ENCODE data around the gene UGDH. TPM values are rescaled to one million over a fixed set of nuclear protein-coding genes. Genes with fewer than 3 reads are reported as not detected.
A peak's percentile ranks its signal among the peaks of the same experiment; 100 is the strongest.

The UGDH gene
- total RNA-seq, result 10 to 100 TPM; 18.0 to 33.1 (median 22.6) TPM
- 5.1 TPM for polyA plus RNA-seq
- long read RNA-seq, donor 1, transcript UGDH-201 (12 exons, 3,216 nt), result major isoform, 48 of 64 reads
- long read RNA-seq, donor 1, partial matches to known transcripts, result 7 of 64 reads
- long read RNA-seq, donor 1, other reads (novel, unspliced or antisense), result 6 of 64 reads
- long read RNA-seq, donor 2, transcript UGDH-201 (12 exons, 3,216 nt), result major isoform, 22 of 27 reads
- long read RNA-seq, donor 2, partial matches to known transcripts, result 0 of 27 reads
- long read RNA-seq, donor 2, other reads (novel, unspliced or antisense), result 4 of 27 reads
- long read RNA-seq, donor 3, transcript UGDH-201 (12 exons, 3,216 nt), result major isoform, 183 of 222 reads
- long read RNA-seq, donor 3, partial matches to known transcripts, result 11 of 222 reads
- long read RNA-seq, donor 3, other reads (novel, unspliced or antisense), result 28 of 222 reads
- long read RNA-seq, donor 4, transcript UGDH-201 (12 exons, 3,216 nt), result major isoform, 24 of 25 reads
- long read RNA-seq, donor 4, partial matches to known transcripts, result 0 of 25 reads
- long read RNA-seq, donor 4, other reads (novel, unspliced or antisense), result 1 of 25 reads

DNA sequence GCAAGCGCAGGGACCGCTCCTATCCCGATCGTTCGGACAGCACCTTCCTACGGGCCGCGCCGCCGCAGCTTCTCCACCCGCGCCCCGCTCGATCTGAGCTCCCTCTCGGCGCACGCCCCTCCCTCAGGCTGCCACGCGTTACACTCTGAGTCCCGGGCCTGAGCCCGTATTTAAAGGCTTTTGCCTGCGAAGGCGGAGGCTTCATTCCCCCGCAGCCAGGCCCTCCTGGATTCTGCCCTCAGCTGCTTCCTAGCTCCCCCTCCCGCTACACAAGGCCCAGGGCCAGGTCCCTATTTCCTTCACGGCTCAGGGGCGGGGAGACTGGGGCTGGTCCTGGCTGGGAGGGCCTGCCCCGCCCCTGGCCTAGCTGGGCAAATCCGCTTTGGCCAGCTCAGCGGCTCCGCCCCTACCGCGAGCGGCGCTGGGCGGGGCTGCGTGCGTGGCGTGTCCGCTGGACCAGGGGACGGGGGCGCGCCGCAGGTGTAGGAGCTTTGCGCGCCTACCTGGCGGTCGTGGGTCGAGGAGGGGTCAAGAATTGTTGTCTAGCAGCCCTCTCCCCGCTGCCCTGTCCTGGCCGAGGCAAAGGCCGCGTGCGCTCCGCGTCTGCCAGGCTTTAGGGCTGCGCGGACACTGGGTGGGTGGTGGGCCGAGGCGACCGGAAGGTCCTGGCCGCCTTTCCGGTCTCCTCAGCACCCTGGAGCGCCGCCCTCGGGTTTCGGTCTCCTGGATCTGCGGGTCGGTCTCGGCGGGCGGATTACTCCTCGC, at the start of gene UGDH:
TSS of gene UGDH (minus strand) at position 144 of the 765 bp plus-strand sequence. CDS start 5,927 bp downstream, outside the sequence.
- intact Hi-C loops (cut with DNase I), result loop anchor here in 3 of 4 donors (5.0 to 10.0 kb wide), 4 partner anchors 107 to 447 kb away; partner anchors contain the start of genes SMIM14 (in 2 of the 3) and PDS5A (in 1 of the 3)
- ATAC-seq, result peak; percentile 99
- under 1% methylated on average over 73 of the region's 73 CpGs for WGBS

DNA sequence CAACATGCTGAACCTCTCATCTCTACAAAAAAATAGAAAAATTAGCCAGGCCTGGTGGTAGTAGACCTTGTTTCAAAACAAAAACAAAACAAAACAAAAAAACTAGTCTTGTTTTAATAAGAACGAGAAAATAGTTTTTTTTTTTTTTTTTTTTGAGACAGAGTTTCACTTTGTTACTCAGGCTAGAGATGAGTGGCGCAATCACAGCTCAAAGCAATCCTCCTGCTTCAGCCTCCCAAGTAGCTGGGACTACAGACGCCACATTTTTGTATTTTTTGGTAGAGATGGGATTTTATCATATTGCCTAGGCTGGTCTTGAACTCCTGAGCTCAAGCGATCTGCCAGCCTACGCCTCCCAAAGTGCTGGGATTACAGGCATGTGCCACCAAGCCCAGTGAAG, 47.7 kb upstream of the UGDH start:
- Histone ChIP-seq H3K27me3 (ENCODE audit: control insufficient read depth, insufficient read depth) (no peaks in the 10 kb centered on the region), H3K4me1 (ENCODE audit: control insufficient read depth, insufficient read depth, low read length) (peaks cover 2% of the 10 kb centered on the region), H3K27ac (ENCODE audit: low read length) (no peak overlapping the region), H3K4me3 (ENCODE audit: low read length) (no peak overlapping the region), H3K9me3 (ENCODE audit: control insufficient read depth, low read length) (no peaks in the 10 kb centered on the region)
- no peak for ATAC-seq
- intact Hi-C loops (cut with DNase I), result no loop called here
- 97% methylated on average over 5 of the region's 5 CpGs for WGBS
- DNase-seq, result no peak

More for the DNA sequence above, at the start of gene UGDH:
- H3K4me3 ChIP-seq (ENCODE audit: low read length), result peak within 1 kb of the TSS; percentile 48
- peak within 1 kb of the TSS; percentile 86 for H3K27ac ChIP-seq (ENCODE audit: low read length)
- no peaks in the 10 kb centered on the region for H3K27me3 ChIP-seq (ENCODE audit: control insufficient read depth, insufficient read depth)
- peak; percentile 98 to 99 (median 99) for DNase-seq
- H3K4me1 ChIP-seq (ENCODE audit: control insufficient read depth, insufficient read depth, low read length), result no peaks in the 10 kb centered on the region
- no peaks in the 10 kb centered on the region for H3K9me3 ChIP-seq (ENCODE audit: control insufficient read depth, low read length)

DNA sequence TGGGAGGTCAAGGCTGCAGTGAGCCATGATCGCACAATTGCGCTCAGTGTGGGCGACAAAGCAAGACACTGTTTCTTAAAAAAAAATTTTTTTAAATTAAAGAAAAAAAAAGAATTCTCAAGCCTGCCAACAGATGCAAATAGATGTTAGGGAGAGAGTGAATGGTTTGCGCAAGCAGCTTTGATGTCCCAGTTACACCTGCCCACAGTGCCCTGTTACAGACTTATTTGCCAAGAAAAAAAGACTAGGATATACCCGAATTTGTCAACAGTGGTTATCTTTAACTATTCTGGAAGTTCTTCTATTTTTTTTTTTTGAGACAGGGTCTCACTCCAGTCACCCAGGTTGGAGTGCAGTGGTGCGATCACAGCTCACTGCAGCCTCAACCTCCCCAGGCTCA, 44.3 kb upstream of the UGDH start:
- DNase-seq (no peak), ATAC-seq (no peak)
- Histone ChIP-seq H3K4me3 (ENCODE audit: low read length) (no peak overlapping the region), H3K4me1 (ENCODE audit: control insufficient read depth, insufficient read depth, low read length) (peaks cover 2% of the 10 kb centered on the region), H3K27ac (ENCODE audit: low read length) (no peak overlapping the region), H3K27me3 (ENCODE audit: control insufficient read depth, insufficient read depth) (no peaks in the 10 kb centered on the region), H3K9me3 (ENCODE audit: control insufficient read depth, low read length) (no peaks in the 10 kb centered on the region)
- intact Hi-C loops (cut with DNase I), result no loop called here
- 95% methylated on average over 6 of the region's 6 CpGs for WGBS

DNA sequence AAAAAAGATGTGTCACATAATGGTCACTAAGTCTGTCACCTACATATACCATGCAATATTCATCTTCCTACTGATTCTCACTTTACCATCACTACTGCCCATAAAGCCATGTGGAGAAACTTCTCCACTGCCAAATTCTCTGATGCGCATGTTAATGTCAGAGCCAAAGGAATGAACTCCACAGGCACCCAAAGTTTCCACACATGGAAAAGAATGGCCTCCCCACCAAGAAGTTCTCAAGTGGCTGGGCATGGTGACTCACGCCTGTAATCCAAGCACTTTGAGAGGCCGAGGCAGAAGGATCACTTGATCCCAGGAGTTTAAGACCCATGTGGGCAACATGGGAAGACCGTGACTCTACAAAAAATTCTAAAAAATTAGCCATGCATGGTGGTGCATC, 43.8 kb upstream of the UGDH start:
- Histone ChIP-seq H3K4me3 (ENCODE audit: low read length) (no peak overlapping the region), H3K27ac (ENCODE audit: low read length) (no peak overlapping the region), H3K27me3 (ENCODE audit: control insufficient read depth, insufficient read depth) (no peaks in the 10 kb centered on the region), H3K9me3 (ENCODE audit: control insufficient read depth, low read length) (no peaks in the 10 kb centered on the region), H3K4me1 (ENCODE audit: control insufficient read depth, insufficient read depth, low read length) (no peaks in the 10 kb centered on the region)
- no peak for DNase-seq
- WGBS, result 96% methylated on average over 4 of the region's 4 CpGs
- intact Hi-C loops (cut with DNase I), result no loop called here
- ATAC-seq, result no peak

DNA sequence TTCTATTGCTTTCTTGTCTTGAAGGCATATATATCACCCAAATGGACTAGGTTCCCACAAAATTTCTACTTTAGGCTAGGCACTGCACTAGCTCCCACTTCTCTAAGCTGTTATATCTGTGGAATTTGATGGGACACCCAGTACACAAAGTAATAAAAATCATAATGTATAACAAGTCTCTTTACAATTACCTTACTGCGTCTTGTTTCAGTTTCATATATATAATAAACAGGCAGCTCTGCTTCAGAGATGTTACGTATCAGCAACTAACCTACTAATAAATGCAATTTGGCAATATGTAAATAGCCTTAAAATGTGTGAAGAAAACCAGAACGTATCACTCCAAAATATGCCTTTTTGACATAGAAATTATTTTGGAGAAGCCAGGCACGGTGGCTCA, 42.0 kb upstream of the UGDH start:
- no peak for DNase-seq
- H3K27me3 ChIP-seq (ENCODE audit: control insufficient read depth, insufficient read depth), result no peaks in the 10 kb centered on the region
- intact Hi-C loops (cut with DNase I), result no loop called here
- H3K4me1 ChIP-seq (ENCODE audit: control insufficient read depth, insufficient read depth, low read length), result no peaks in the 10 kb centered on the region
- H3K27ac ChIP-seq (ENCODE audit: low read length), result no peak overlapping the region
- H3K4me3 ChIP-seq (ENCODE audit: low read length), result no peak overlapping the region
- 94% methylated on average over 4 of the region's 4 CpGs for WGBS
- H3K9me3 ChIP-seq (ENCODE audit: control insufficient read depth, low read length), result no peaks in the 10 kb centered on the region
- no peak for ATAC-seq

DNA sequence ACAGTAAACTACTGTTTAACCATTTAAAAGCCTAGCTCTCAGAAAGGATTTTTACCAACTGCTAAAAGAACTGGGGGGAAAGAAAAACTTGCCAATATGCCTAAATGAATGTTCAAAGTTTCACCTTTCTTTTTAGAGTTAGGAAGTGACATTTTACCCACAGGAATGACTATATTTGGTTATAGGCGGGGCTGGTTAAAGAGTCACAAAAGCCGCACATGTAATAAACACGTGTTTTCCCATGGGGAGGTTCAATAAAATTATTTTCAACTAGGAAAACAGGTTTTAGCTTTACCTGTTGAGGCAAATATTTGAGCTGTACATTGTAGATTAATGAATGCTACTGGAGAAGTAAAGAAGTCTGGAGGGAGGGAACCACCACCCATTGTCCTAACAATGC, 41.6 kb upstream of the UGDH start:
- no peak overlapping the region for H3K27ac ChIP-seq (ENCODE audit: low read length)
- intact Hi-C loops (cut with DNase I), result no loop called here
- no peaks in the 10 kb centered on the region for H3K9me3 ChIP-seq (ENCODE audit: control insufficient read depth, low read length)
- H3K4me3 ChIP-seq (ENCODE audit: low read length), result no peak overlapping the region
- no peaks in the 10 kb centered on the region for H3K27me3 ChIP-seq (ENCODE audit: control insufficient read depth, insufficient read depth)
- DNase-seq (no peak), ATAC-seq (no peak)
- no peaks in the 10 kb centered on the region for H3K4me1 ChIP-seq (ENCODE audit: control insufficient read depth, insufficient read depth, low read length)
- WGBS, result 88% methylated on average over 3 of the region's 3 CpGs

DNA sequence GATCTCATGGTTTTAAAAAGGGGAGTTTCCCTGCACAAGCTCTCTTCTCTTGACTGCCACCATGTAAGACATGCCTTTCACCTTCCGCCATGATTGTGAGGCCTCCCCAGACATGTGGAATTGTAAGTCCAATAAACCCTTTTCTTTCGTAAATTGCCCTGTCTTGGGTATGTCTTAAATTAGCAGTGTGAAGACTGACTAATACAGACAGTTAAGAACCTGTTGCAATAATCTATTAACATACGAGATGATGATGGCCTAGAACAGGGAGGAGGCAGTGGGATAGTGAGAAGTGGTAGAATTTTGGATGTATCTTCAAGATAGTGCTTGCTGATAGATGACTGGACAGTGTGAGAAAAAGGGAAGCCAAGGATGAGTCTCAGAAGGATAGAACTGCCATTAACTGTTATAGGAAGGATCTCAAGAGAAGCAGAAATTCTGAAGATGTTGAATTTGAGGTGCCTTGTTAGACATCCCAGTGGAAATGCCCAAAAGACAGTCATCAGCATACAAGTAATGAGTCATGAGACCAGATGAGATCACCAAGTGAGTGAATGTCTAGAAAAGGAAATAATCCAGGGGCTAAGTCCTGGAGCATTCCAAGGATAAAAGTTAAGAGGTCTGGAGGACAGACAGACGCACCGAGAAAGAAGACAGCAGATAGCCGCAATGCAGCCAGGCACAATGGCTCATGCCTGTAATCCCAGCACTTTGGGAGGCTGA, 38.8 kb upstream of the UGDH start:
- WGBS, result 98% methylated on average over 6 of the region's 6 CpGs
- intact Hi-C loops (cut with DNase I), result no loop called here
- ATAC-seq (no peak), DNase-seq (no peak)
- no peaks in the 10 kb centered on the region for H3K27me3 ChIP-seq (ENCODE audit: control insufficient read depth, insufficient read depth)
- H3K9me3 ChIP-seq (ENCODE audit: control insufficient read depth, low read length), result no peaks in the 10 kb centered on the region
- no peak overlapping the region for H3K27ac ChIP-seq (ENCODE audit: low read length)
- H3K4me1 ChIP-seq (ENCODE audit: control insufficient read depth, insufficient read depth, low read length), result no peaks in the 10 kb centered on the region
- H3K4me3 ChIP-seq (ENCODE audit: low read length), result no peak overlapping the region

DNA sequence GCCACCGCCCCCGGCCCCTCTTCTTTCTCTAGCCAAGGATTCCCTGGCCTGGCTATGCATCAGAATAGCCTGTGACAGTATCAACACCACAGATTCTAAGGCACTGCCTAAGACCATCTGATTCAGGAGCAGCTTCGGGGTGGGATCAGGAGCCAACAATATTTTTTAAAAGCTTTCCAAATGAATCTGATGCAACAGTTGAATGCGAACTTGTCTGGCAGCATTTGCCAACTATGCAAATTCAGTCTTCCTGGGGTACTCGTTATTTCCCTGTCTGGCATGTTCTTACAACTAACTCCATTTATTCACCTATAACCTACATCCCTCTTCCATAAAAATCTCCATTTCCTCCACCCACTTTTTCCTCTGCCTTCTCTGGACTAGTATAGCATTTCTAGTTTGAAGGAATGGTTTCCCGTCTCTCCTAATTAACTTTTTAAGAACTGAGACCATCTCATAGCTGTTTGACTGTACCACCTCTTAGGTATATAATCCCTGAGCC, 36.2 kb upstream of the UGDH start:
- H3K9me3 ChIP-seq (ENCODE audit: control insufficient read depth, low read length), result no peaks in the 10 kb centered on the region
- peaks cover 2% of the 10 kb centered on the region for H3K4me1 ChIP-seq (ENCODE audit: control insufficient read depth, insufficient read depth, low read length)
- DNase-seq (no peak), ATAC-seq (no peak)
- 86% methylated on average over 6 of the region's 6 CpGs for WGBS
- no peak overlapping the region for H3K4me3 ChIP-seq (ENCODE audit: low read length)
- intact Hi-C loops (cut with DNase I), result no loop called here
- no peak overlapping the region for H3K27ac ChIP-seq (ENCODE audit: low read length)
- no peaks in the 10 kb centered on the region for H3K27me3 ChIP-seq (ENCODE audit: control insufficient read depth, insufficient read depth)

DNA sequence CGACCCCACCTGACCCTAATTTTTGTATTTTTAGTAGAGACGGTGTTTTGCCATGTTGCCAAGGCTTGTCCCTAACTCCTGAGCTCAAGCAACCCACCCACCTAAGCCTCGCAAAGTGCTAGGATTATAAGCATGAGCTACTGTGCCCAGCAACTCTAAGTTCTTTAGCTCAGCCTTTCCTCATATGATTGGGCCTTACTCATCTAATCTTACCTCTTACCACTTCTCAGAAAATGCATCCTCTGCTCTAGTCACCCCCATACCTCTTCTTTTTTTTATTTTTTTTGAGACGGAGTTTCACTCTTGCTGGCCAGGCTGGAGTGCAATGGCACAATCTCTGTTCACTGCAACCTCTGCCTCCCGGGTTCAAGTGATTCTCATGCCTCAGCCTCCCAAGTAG, 35.6 kb upstream of the UGDH start:
- 96% methylated on average over 5 of the region's 5 CpGs for whole genome bisulfite sequencing
- peaks cover 3% of the 10 kb centered on the region for H3K4me1 ChIP-seq (ENCODE audit: control insufficient read depth, insufficient read depth, low read length)
- DNase-seq (no peak), ATAC-seq (no peak)
- no peaks in the 10 kb centered on the region for H3K9me3 ChIP-seq (ENCODE audit: control insufficient read depth, low read length)
- no peaks in the 10 kb centered on the region for H3K27me3 ChIP-seq (ENCODE audit: control insufficient read depth, insufficient read depth)
- no peak overlapping the region for H3K4me3 ChIP-seq (ENCODE audit: low read length)
- intact Hi-C loops (cut with DNase I), result no loop called here
- H3K27ac ChIP-seq (ENCODE audit: low read length), result no peak overlapping the region

DNA sequence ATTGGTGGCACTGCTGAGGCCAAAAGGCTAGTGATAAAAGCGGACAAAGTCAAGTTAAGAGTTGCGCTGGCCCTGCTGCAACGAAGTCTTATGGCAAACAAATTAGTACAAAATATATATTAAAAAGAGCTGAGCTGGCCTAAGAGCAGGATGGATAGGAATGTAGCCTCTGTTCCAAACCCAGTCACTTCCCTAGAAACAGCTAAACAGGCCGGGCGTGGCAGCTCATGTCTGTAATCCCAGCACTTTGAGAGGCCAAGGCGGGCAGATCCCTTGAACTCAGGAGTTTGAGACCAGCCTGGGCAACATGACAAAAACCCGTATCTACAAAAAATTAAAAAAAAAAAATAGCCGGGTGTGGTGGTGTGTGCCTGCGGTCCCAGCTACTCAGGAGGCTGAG, 32.4 kb upstream of the UGDH start:
- peak in 1 of 2 donors; percentile 73 for ATAC-seq
- Histone ChIP-seq H3K27ac (ENCODE audit: low read length) (no peak overlapping the region), H3K27me3 (ENCODE audit: control insufficient read depth, insufficient read depth) (no peaks in the 10 kb centered on the region), H3K4me3 (ENCODE audit: low read length) (no peak overlapping the region), H3K9me3 (ENCODE audit: control insufficient read depth, low read length) (no peaks in the 10 kb centered on the region), H3K4me1 (ENCODE audit: control insufficient read depth, insufficient read depth, low read length) (peaks cover 3% of the 10 kb centered on the region)
- peak in 2 of 3 donors; percentile 38 to 58 for DNase-seq
- intact Hi-C loops (cut with DNase I), result no loop called here
- WGBS, result 91% methylated on average over 9 of the region's 9 CpGs

Data from right cardiac atrium (tissue), 5 donors.